GM21447 (cell line): ENCODE measurements around the gene AP5M1.
"Not testable (repeated sequence)": the region's sequence is repeated elsewhere in the genome, so short reads cannot be mapped to it uniquely, and the experiment has no call there.

Source experiments
- ATAC-seq: cut with Tn5 transposase; IDR thresholded peaks from one replicate; pipeline ENCODE4 v1.9.1; 2021; ENCODE audit not compliant: unreplicated experiment

The AP5M1 gene, protein sequence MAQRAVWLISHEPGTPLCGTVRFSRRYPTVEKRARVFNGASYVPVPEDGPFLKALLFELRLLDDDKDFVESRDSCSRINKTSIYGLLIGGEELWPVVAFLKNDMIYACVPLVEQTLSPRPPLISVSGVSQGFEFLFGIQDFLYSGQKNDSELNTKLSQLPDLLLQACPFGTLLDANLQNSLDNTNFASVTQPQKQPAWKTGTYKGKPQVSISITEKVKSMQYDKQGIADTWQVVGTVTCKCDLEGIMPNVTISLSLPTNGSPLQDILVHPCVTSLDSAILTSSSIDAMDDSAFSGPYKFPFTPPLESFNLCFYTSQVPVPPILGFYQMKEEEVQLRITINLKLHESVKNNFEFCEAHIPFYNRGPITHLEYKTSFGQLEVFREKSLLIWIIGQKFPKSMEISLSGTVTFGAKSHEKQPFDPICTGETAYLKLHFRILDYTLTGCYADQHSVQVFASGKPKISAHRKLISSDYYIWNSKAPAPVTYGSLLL

DNA sequence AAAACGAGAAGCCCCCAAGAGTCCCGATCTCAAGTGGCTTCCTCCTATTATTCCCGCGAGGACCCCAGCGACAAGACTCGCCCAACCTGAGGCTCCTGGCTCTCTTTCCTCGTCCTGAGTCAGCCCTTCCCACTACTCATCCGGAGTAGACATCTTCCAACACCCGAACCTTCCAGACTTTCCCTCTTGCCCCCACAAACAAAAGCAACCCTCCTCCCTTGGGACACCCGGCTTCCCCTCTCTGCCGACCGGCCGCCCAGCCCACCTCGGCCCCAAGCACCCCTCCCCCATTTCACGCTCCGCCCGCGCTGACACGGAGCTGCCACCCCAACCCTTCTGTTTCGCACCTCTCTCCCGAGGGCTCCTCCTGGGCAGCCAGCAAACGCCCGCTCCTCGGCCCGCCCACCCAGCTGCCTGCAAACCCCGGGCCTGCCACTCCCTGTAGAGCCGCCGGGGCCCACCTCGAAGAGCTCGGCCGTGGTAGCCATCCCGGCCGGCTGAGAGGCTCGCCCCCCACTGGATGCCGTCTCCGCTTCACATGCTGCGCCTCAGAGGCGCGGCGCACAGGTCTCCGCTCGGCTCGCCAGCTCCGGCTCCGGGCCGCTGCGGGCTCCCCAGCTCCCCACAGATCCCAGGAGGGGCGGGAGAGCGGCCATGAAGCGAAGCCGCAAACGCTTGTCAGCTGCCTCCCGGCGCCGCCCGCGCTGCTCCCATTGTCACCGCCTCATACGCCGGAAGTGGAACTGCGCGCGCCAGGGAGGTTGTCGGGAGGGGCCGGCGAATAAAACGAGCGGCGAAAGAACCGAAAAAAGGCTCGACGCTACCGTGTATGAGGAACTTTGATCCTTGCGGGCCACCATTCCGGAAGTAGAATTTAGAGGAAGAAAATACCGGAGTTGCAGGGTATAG is at the start of gene AP5M1, which contains the start of gene EXOC5:
Gene AP5M1 (plus strand): TSS at position 811 of the 909 bp plus-strand sequence. CDS start 344 bp downstream, outside the sequence.
Gene EXOC5 (minus strand): TSS at position 745 of the 909 bp plus-strand sequence. CDS start 257 bp downstream, at position 488.
- ATAC-seq, result peak; percentile 84

DNA sequence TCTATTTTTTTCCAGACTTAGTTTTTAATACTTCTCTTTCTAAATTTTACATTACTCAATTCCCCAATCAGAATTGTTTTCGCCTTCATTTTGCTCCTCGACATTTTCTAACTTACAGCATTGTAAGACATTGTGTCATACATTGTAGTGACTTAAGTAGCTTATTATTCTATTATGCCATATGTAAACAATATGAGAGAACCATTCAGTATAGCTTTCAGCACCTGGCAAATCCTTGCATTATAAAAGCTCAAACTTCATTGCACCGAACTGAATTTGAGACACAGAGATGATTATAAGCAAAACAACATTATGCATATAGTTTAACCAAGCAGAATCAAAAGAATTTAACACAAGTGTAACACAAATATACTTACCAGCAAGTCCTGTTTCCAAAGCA is 46.8 kb upstream of the AP5M1 start:
- ATAC-seq, result no peak

DNA sequence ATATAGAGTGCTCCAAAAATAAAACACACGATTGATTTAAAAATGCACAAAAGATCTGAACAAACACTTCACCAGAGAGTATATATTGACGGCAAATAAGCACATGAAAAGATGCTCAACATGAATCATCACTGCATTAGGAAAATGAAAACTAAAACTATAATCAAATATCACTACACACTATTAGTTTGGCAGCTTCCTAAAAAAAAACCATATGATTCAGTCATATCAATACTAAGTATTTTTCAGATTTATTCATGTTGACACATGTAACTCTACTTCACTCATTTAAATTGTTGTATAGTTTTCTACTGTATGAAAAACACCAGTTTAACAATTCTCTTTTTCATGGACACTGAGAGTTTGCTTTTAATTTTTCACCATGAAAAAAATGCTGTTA is 41.7 kb upstream of the AP5M1 start:
- ATAC-seq, result no peak

DNA sequence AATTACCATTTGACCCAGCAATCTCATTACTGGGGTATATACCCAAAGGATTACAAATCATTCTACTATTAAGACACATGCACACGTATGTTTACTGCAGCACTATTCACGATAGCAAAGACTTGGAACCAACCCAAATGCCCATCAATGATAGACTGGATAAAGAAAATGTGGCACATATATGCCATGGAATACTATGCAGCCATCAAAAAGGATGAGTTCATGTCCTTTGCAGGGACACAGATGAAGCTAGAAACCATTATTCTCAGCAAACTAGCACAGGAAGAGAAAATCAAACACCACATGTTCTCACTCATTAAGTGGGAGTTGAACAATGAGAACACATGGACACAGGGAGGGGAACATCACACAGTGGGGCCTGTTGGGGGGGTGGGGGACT is 40.5 kb upstream of the AP5M1 start:
- not testable (repeated sequence) for ATAC-seq

DNA sequence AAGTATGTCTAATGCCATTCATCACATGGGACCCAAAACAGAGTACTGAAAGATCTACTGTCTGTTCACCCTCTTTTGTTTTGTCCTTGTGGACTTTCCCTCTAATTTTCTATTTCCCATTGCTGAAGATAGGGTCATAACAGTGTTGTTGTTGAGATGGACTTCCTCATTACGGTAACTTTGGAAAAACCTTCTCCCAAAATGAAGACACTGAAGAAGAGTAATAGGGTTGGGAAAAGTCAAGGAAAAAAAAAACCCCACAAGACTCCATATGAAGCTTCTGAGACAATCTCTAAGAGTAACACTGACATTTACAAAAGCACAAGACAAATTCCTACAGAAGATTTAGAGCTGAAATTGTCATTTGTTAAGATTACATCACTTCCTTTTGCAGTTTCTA is 36.8 kb upstream of the AP5M1 start:
- ATAC-seq, result no peak

DNA sequence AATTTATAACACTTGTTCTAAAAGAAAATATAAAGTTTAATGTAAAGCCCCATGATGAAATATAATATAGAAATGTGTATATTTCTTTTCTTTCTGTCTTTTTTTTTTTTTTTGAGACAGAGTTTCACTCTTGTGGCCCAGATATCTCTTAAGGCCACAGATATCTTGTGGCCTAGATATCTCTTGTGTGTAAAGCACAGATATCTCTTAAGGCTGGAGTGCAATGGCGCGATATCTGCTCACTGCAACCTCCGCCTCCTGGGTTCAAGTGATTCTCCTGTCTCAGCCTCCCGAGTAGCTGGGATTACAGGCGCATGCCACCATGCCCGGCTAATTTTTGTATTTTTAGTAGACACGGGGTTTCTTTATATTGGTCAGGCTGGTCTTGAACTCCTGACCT is 28.7 kb upstream of the AP5M1 start:
- ATAC-seq, result not testable (repeated sequence)

DNA sequence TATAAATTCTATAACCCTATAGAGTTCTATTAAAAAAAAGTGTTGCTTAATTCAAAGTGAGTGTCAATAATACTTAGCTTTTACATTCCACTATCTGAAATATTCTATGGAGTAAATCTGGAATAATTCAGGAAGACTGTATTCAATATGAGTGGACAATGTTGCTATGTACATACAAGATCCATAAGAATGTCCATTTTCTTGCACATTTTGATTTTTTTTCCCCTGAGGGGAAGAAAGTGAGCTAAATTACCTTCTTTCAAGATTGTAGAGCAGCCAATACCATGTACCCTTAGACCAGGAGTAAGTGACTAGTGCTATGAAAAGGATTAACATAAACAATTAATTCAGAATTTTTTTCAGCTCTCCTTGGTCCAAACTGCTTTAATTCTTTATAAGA is 25.5 kb upstream of the AP5M1 start:
- no peak for ATAC-seq

DNA sequence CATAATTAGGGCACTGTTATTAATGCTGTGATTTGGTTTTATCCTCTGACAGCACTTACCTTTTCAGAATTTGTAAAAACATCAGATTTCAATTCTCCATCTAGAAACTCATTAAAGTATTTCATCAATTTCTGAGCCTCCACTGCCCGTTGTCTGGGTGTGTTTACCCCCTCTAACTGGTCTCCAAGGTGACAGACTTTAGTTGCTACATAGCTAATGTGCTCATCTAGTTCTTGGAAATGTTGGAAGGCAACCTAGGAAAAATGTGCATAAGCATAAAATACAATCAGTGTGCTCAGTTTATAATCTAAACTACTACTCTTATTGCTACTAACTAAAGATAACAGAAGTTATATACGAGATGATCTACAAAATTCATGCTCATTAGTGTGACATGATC is 24.7 kb upstream of the AP5M1 start:
- ATAC-seq, result no peak

DNA sequence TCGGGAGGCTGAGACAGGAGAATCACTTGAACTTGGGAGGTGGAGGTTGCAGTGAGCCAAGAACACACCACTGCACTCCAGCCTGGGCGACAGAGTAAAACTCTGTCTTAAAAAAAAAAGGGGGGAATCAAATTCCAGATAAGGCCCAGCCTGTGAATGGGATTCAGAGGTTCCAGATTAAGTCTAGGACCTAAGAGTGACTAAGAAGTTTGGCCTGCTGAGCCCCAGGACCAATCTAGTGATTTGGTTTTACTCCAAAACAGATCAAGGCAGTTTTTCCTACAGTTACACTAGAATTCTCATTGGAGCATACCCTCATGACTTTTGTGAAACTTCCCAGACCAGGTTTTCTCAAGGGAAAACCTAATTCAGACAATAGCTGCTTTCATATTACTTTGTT is 22.8 kb upstream of the AP5M1 start:
- no peak for ATAC-seq

DNA sequence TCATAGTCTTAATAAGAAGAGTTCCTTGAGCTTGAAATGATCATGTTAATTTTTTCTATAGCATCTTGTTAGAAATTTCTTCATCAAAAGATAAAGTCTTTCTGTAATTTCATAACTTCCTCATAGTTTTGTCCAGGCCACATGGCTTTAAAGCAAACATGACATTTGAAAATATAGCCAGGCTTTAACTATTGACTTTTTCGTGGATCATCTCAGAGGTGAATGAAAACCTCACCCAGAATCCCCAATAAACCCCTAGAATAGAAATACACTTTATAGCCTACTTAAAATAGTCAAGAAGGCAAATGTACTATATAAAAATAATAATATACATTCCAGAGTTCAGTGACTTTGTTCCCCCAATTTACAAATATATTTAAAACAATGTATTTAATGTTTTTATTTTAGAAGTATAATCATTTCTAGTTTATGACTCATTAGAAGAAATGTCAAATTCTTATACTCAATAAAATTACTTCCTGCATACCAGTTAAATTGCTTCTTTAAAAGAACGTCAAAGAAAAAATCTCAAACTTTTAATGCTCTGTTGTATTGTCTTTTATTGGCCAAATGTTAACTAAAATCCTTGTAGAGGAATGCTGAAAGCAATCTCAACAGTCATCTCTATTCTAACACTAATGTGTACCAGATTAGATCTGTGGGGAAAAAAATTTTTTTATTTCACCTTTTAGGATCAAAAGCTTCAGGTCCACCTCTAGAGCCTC is 21.7 kb upstream of the AP5M1 start:
- ATAC-seq, result no peak

DNA sequence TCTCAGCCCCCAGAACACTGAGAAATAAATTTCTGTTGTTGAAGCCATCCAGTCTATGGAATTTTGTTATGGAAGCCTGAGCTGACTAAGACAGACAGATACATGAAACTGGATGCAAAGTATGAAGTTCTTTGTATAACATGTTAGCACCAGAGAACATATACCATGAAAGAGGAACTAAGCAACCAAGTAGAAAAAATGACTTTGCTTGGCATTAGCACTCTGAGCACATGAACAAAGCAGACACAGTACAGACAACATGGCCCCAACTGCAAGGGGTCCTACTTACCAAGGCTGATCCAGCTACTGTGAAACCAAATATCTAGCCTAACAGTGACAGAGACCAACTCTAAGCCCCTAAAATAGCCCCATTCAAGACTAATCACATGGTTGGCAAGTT is 13.9 kb upstream of the AP5M1 start:
- ATAC-seq, result no peak

DNA sequence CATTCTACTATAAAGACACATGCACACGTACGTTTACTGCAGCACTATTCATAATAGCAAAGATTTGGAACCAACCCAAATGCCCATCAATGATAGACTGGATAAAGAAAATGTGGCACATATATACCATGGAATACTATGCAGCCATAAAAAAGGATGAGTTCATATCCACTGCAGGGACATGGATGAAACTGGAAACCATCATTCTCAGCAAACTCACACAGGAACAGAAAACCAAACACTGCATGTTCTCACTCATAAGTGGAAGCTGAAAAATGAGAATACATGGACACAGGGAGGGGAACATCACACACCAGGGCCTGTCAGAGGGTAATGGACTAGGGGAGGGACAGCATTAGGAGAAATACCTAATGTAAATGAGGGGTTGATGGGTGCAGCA is 10.6 kb upstream of the AP5M1 start:
- not testable (repeated sequence) for ATAC-seq

DNA sequence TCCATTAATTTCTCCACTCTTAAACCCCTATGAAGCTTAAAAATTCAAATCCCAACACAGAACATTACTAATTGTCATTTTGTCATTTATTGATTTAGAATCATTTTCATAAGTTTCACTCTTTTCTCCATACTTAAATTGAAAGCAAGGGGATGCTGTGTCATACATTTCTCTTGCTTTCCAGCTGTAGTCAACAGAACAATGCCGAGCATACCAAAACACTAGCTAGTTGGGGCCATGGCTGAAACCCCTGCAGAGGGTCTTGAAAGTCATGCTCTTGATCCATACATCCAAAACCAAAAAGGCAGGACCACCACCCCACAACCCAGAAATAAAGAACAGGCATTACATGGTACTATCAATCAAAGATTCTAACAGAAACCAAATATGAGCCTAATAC is 9.1 kb upstream of the AP5M1 start:
- no peak for ATAC-seq

DNA sequence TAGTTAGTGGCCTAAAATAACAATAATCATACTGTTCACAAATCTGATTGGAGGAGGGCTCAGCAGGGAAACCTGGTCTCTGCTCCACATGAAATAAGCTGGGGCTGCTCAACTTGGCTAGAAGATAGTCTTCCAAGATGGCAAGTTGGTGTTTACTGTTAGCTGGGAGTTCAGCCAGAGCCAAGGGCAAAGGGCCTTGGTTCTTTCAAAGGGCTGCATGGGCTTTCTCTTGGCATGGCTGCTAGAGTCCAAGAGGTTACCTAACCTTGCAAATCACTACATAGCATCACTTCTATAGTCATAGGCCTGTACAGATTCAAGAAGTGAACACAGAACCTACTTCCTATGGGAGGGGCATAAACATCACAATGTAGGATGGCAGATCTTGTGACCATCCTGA is 7.2 kb upstream of the AP5M1 start:
- ATAC-seq, result no peak

DNA sequence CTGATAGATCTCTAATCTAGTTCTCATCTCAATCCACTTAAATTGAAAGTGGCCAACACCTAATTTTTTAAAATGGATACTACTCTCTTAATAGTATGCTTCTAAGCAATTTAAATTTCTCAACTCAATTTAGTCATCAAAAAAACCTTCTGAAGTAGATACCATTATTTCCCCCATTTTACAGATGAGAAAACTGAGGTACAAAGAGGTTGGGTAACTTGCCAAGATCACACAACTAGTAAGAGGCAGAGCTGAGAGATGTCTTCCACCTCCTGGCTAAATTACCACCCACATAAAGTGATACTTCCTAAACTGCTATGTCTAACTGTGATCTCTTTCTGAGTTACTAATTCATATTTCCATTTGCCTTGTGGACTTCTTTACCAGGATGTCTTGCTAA is 6.7 kb upstream of the AP5M1 start:
- no peak for ATAC-seq

DNA sequence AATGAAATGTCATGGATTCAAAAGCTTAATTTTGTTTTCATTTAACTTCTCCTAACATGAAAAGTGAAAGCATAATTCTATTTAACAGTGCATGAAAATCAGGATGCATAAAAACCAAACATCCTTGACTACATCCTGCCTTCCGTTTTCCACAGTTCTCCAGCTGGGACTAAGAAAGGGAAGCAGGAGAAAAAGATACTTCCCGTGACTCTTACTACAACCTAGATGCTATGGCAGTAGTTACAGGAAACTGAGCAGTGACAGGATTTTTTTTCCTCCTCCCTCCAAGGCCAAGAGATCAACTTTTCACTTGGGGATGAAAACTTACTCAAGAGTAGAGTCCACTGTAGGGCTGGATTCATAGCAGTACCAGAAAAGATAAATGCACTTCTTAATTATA is 2.7 kb upstream of the AP5M1 start:
- no peak for ATAC-seq

DNA sequence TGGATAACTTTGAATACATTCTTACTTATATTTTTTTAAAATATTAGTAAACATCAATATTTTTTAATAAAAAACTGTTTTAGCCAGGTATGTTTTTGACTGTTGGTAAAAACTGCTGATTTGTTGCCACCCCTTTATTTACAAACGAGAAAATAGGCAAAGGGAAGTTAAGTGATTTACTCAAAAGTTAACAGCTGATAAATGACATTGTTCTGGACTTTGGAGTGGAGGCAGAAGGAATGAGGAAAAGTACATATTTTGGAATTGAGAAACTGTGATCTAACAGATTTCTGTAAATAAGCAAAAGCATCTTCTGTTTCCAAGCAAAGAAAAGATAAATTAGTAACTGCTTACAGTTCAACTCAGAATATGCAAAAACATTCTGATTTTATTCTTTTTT is 4.5 kb downstream of the AP5M1 start:
- no peak for ATAC-seq

DNA sequence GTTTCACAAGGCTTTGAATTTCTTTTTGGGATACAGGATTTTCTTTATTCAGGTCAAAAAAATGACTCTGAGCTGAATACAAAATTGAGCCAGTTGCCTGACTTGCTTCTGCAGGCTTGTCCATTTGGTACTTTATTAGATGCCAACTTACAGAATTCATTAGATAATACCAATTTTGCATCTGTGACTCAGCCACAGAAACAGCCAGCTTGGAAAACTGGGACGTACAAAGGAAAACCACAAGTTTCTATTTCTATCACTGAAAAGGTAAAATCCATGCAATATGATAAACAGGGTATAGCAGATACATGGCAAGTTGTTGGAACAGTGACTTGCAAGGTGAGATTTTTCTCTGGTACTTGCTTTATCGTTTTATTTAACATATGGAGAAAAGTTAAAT is 5.8 kb downstream of the AP5M1 start:
- ATAC-seq, result no peak

DNA sequence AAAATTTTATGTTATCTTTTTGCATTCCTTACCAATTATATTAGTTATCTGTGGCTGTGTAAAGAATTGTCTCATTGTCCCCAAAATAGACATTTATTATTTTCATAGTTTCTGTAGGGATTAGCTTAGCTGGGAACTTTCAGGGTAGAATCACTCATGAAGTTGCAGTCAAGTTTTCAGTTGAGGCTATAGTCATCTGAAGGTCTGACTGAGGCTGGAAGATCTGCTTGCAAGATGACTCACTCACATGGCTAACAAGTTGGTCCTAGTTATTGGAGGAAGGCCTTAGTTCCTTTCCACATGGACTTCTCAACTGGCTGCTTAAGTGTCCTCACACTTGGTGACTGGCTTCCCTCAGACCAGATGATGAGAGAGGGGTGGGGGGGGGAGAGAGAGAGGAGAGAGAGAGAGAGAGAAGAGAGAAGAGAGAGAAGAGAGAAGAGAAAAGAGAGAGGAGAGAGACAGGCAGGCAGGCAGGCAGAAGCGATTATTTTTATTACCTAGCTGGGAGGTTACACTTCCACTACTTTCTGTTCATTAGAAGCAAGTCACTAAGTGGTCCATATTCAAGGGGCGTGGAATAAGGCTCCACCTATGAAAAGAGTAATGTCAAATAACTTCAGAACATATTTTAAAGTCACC is 6.4 kb downstream of the AP5M1 start:
- no peak for ATAC-seq

DNA sequence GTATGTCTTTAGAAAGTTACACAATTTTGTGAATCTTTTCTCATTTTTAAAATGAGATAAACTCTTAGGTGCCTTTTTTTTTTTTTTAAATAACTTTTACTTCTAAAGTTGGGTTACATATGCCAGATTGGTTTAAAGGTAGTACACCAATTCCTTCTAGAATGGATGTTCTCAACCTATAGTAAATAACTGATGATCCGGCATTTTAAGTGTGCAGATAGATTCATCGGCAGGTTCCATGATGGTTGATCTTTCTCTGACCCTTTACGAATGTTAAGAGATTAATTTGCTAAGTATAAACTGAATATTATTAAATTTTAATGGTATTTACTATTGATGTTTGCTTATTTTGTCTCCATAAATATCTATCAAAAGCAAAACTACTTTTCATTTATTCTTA is 8.3 kb downstream of the AP5M1 start:
- ATAC-seq, result no peak

DNA sequence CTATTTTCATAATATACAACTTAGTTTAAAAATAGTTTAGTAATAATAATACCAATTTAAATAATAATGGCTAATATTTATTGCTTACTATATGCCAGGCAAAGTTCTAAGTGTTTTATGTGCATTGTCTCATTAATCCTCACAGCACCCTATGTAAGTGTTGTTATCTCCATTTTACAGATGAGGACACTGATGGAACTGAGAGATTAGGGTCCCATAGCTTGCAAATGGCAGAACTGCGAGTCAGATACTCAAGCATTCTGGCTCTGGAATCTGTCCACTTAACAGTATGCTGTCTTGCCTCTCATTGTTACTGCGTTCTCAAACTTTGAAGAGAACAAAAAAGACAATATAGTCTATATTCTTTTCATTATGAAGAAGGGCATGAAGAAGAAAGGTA is 19.0 kb downstream of the AP5M1 start:
- no peak for ATAC-seq
